GM18858 (cell line): ENCODE data around the gene PRKN.

Experiments used
- ATAC-seq: cut with Tn5 transposase; IDR thresholded peaks from one replicate; pipeline ENCODE4 v1.9.1; 2021; ENCODE audit not compliant: unreplicated experiment

The PRKN gene

GRCh38 chr6:162203287-162203686 is 524.3 kb downstream of the PRKN start:
- no peak for ATAC-seq

- no peak for ATAC-seq
Measured at GRCh38 chr6:162200945-162201690, 526.4 kb downstream of the PRKN start.

GRCh38 chr6:162200041-162200440 is 527.5 kb downstream of the PRKN start:
- ATAC-seq, result no peak

- ATAC-seq, result no peak
Measured at GRCh38 chr6:162198925-162199324, 528.6 kb downstream of the PRKN start.

- ATAC-seq, result no peak
Measured at GRCh38 chr6:162198076-162198475, 529.5 kb downstream of the PRKN start.

GRCh38 chr6:162195441-162195840 is 532.1 kb downstream of the PRKN start:
- no peak for ATAC-seq

GRCh38 chr6:162190981-162191380 is 536.6 kb downstream of the PRKN start:
- no peak for ATAC-seq

GRCh38 chr6:162187168-162187935 is 540.2 kb downstream of the PRKN start:
- no peak for ATAC-seq

GRCh38 chr6:162184465-162184864 is 543.1 kb downstream of the PRKN start:
- no peak for ATAC-seq

- ATAC-seq, result no peak
Measured at GRCh38 chr6:162181741-162182401, 545.7 kb downstream of the PRKN start.

GRCh38 chr6:162181111-162181510 is 546.5 kb downstream of the PRKN start:
- ATAC-seq, result no peak

- ATAC-seq, result no peak
Measured at GRCh38 chr6:162179196-162179951, 548.2 kb downstream of the PRKN start.

GRCh38 chr6:162178666-162179065 is 548.9 kb downstream of the PRKN start:
- ATAC-seq, result no peak

- ATAC-seq, result no peak
Measured at GRCh38 chr6:162178266-162178665, 549.3 kb downstream of the PRKN start.

GRCh38 chr6:162177746-162178145 is 549.8 kb downstream of the PRKN start:
- no peak for ATAC-seq

- no peak for ATAC-seq
Measured at GRCh38 chr6:162173466-162173865, 554.1 kb downstream of the PRKN start.

- ATAC-seq, result no peak
Measured at GRCh38 chr6:162165479-162165878, 562.1 kb downstream of the PRKN start.

GRCh38 chr6:162157167-162157870 is 570.2 kb downstream of the PRKN start:
- no peak for ATAC-seq

GRCh38 chr6:162156146-162156545 is 571.4 kb downstream of the PRKN start:
- no peak for ATAC-seq

- ATAC-seq, result no peak
Measured at GRCh38 chr6:162154930-162155329, 572.6 kb downstream of the PRKN start.

GRCh38 chr6:162154001-162154400 is 573.6 kb downstream of the PRKN start:
- no peak for ATAC-seq
